ENCODE data around the gene CDH4. TPM values are rescaled to one million over a fixed set of nuclear protein-coding genes. Genes with fewer than 3 reads are reported as not detected.

The CDH4 gene
- total RNA-seq, 2 donors from 2014 or later, result 0.06 TPM; not detected in 1

DNA sequence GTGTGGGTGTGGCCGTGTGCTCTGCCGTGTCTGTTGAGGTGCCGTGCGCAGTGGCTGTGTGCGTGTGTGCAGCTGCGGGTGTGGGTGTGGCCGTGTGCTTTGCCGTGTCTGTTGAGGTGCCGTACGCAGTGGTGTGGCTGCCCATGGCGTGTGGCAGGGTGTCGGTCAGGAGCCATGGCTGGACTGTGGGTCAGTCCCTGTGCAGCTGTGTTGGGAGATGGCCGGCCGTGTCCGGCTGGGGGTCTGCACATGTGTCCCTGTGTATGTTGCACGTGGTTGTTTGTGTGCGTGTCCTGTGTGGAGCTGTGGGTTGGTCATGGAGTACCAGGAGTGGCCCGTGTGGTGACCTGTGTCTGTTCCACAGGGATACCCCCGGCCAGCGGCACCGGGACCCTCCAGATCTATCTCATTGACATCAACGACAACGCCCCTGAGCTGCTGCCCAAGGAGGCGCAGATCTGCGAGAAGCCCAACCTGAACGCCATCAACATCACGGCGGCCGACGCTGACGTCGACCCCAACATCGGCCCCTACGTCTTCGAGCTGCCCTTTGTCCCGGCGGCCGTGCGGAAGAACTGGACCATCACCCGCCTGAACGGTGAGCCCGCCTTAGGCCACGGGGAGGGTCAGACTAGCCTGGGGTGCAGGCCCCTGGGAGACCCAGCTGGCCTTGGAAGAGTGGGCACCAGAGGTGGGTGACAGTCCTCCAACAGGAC, 675.9 kb downstream of the CDH4 start:
- no peak for DNase-seq

DNA sequence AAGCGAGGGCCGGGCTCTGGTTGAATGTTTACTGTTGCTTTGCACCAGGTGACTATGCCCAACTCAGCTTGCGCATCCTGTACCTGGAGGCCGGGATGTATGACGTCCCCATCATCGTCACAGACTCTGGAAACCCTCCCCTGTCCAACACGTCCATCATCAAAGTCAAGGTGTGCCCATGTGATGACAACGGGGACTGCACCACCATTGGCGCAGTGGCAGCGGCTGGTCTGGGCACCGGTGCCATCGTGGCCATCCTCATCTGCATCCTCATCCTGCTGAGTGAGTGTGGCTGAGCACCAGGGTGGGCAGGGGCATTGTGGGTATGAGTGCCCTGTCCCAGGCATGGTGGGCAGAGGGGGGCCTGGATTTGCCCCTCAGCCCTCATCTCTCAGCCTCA, 677.5 kb downstream of the CDH4 start:
- intact Hi-C loops (cut with DNase I, micrococcal nuclease), result no loop called here
- DNase-seq, result no peak

More for the DNA sequence above, 675.9 kb downstream of the CDH4 start:
- intact Hi-C loops (cut with DNase I, micrococcal nuclease), result no loop called here
- no peak for ATAC-seq

DNA sequence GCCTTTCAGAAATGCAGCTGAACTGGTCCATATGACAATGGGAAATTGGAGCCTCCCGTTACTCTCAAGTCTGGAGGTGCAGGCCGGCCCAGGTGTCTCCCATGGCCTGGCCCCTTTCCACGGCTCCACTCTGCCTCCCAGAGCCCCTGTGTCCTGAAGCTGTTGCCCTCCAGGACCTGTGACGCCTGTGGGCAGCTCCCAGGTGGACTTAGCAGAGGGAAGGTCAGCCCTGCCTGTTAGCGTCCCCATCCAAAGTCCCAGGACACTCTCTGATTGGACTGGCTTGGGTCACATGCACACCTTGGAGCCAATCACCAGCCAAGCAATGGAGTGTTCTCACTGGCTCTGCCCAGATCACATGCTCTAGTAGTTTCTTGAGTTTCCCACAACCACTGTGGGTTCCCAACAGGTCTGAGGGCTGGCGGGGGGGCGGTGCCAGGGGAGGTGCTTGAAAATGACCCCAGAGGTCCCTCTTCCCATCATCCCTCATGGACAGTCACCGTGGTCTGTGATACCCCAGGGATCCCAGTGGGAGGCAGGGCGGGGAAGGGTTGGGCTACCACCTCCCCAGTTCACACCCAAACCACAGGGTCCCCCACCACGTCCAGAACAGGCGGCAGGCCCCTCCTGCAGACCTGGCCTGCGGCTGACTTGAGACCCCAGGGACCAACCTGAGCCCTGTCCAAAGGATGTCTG, 678.1 kb downstream of the CDH4 start:
- ATAC-seq, result no peak
- no peak for DNase-seq
- intact Hi-C loops (cut with DNase I, micrococcal nuclease), result no loop called here

More for the DNA sequence above, 677.5 kb downstream of the CDH4 start:
- no peak for ATAC-seq

DNA sequence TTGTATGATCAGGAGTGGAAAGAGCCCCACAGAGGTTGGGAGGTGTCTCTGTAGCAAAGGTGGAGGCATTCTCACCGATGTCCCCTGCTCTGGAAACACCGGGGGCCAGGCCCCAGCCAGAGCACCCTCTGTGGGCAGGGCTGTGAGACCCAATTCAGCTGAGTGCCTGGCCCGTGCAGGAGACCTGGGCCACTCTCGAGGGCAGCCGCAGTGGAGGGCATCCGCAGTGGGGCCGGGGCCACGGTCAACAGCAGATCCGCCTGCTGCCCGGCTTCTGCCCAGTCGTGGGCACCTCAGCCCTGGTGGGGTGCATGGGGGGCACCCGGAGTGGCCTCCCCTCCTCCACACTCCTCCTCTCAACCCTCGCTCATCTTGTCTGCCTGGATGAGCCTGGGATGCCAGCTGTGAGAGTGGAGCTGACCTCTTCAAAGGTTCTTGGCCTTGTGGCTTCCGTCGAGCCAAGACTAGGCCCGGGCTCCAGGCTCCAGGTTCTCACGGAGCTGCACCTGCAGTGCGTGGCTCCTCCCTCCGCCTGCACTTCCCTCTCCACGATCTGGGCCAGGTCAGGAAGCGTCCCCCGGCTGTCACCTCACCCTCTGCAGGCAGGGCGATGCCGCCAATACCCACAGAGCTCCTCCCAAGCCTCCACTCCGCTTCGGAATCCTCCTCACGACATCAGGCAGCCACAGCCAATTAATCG, 678.9 kb downstream of the CDH4 start:
- DNase-seq (no peak), ATAC-seq (no peak)
- intact Hi-C loops (cut with DNase I, micrococcal nuclease), result no loop called here

DNA sequence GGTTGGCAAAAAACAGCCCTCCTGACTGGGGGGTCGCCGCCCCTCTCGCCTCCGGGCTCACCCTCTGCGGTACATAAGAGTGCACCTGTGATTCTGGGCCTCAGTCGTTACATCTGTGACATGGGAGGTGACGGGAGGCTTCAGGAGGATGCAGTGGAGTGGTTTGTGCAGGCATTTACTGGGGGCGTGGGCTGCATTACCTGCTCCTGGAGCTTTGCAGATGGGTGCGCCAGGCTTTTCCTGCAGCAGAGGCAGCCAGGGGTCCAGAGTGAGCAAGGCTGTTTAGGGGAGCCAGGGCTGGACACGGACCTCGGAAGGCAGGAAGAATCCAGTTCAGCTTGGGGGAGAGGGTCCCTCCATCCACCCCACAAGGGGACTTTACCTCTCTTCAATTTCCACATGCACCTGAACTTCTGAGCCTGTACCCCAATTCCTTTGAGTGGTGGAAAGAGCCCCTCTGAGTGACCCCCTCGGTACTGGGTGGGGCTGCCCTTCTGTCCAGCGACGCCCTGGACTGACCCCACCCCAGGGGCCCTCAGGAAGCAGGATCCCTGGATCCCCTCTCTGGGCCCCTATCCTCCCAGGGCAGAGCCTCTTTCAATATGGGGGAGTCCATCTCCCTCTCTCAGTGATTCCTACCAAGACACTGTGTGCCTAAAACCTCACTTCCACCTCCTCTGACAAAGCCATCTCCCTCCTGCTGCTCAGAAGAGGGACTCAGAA, 679.6 kb downstream of the CDH4 start:
- intact Hi-C loops (cut with DNase I, micrococcal nuclease), result no loop called here
- DNase-seq (no peak), ATAC-seq (no peak)

DNA sequence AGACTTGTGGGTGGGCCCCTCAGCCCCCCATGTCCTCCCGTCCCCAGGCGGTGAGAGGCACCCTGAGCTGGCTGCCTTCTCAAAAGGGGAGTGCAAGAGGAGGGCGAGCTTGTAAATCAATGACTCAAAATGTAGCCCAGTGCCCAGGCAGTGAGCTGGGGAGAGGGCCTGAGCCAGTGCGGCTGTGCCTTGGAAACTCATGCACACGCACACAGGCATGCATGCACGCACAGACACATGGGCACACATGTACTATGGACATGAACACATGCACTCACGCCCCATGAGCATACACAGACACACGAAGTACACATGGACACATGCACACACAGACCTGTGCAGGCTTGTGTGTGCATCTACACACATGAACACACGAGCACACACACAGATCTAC, 680.1 kb downstream of the CDH4 start:
- ATAC-seq (no peak), DNase-seq (no peak)
- intact Hi-C loops (cut with DNase I, micrococcal nuclease), result no loop called here

GRCh38 chr20:61932711-61933480, 680.8 kb downstream of the CDH4 start:
- intact Hi-C loops (cut with DNase I, micrococcal nuclease), result no loop called here
- ATAC-seq (no peak), DNase-seq (peak in 1 of 2 donors; percentile 16)

- intact Hi-C loops (cut with DNase I, micrococcal nuclease), result no loop called here
- ATAC-seq, result no peak
- DNase-seq, result no peak
These were observed 681.5 kb downstream of the CDH4 start for GRCh38 chr20:61933481-61933950.

DNA sequence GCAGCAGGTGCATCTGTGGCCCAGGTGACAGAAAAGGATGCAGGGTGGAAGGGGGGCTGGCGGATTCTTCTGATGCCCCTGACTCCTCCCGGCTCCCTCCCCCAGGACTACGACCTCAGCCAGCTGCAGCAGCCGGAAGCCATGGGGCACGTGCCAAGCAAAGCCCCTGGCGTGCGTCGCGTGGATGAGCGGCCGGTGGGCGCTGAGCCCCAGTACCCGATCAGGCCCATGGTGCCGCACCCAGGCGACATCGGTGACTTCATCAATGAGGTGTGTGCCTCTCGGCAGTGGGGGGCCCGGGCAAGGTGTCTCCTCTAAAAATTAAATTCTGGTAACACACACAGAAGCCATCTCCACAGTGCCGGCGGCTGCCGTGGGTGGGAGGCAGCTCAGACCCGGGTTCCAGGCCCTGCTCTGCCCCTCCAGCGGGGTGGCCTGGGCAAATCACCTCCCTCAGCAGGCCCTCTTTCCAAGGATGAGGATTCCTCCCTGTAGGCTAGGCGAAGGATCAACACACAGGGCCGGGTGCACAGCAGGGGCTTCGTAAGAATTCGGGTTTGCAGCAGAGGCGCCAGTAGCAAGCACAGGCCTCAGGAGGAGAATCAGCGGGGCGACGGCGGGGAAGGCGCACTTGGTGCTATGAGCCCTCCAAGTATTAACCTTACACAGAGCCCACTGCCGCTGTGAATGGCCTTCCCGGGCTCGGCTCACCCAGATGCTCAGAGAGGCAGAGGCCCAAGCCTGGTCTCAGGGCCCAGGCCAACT, 682.1 kb downstream of the CDH4 start:
- intact Hi-C loops (cut with DNase I, micrococcal nuclease), result no loop called here
- no peak for DNase-seq
- ATAC-seq, result no peak

GRCh38 chr20:61934716-61935530, 682.9 kb downstream of the CDH4 start:
- intact Hi-C loops (cut with DNase I, micrococcal nuclease), result no loop called here
- no peak for DNase-seq
- ATAC-seq, result no peak

GRCh38 chr20:61935926-61936700, 684.1 kb downstream of the CDH4 start:
- ATAC-seq (no peak), DNase-seq (no peak)
- intact Hi-C loops (cut with DNase I, micrococcal nuclease), result no loop called here

GRCh38 chr20:61936701-61937131, 684.7 kb downstream of the CDH4 start:
- DNase-seq (no peak), ATAC-seq (no peak)
- intact Hi-C loops (cut with DNase I, micrococcal nuclease), result no loop called here

- DNase-seq (no peak), ATAC-seq (no peak)
- intact Hi-C loops (cut with DNase I, micrococcal nuclease), result no loop called here
These were observed 685.3 kb downstream of the CDH4 start for GRCh38 chr20:61937146-61937962.

DNA sequence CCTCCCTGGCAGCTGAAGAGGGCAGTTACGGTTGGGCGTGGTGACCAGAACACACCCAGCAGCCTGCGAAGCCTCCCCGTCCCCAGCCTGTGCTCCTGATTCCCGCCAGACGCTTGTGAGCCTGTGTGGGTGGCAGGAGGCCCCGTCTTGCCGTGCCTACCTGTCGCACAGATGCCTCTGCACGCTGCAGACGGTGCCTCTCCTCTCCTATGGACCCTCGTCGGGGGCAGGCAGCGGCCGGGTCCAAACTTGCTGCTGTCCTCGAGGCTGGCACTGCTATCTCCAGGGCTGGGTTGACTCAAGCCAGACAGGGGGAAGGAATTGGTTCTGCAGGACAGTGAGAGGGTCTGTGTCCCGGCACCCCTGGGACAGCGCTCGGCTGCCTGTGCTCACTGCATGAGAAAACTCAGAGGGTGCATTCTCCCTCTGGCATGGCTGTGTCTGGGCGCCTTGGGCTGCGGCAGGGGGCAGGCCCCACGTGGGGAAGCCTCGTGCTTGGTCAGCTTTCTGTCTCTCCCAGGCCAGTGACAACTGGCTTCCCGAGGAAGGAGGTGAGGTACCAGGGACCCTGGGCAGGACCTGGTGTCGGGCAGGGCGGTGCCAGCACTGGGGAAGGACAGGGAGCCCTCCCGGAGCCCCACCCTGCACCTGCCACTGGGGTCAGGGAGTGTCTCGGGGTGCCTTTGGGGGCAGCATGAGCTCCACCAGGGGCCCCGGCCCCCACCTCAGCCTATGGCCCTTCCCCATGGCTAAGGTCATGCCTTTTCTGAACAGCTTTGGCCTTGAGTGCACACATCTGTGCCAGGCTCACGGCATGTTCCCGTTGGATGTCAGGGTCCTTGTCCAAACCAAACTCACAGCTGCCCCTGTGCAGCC, 686.1 kb downstream of the CDH4 start:
- peak; percentile 31 for ATAC-seq
- no peak for DNase-seq
- intact Hi-C loops (cut with DNase I, micrococcal nuclease), result no loop called here
